KOPT-K1 (cell line): ENCODE data around the gene CDK5RAP3.
"Not testable (repeated sequence)": the region's sequence is repeated elsewhere in the genome, so short reads cannot be mapped to it uniquely, and the experiment has no call there.

ENCODE experiments used
- H3K27ac ChIP-seq: fragments of 200-600 bp; sonication (generic); 2 replicates; pipeline ENCODE4 v1.5.1; 2016; ENCODE audit warnings: antibody characterized with exemption, mild to moderate bottlenecking, low read depth, low read length; ENCODE audit not compliant: poor library complexity, severe bottlenecking
- H3K36me3 ChIP-seq: fragments of 200-600 bp; sonication (generic); 2 replicates; pipeline ENCODE4 v1.5.1; 2017; ENCODE audit warnings: antibody characterized with exemption, mild to moderate bottlenecking, low read length, moderate library complexity; ENCODE audit not compliant: insufficient read depth
- H3K9me3 ChIP-seq: fragments of 200-600 bp; sonication (generic); 2 replicates; pipeline ENCODE4 v1.5.1; 2017; ENCODE audit warnings: antibody characterized with exemption, low read length, mild to moderate bottlenecking; ENCODE audit not compliant: insufficient read depth, poor library complexity, severe bottlenecking

The CDK5RAP3 gene

GRCh38 chr17:47981462-47981861, 10.5 kb downstream of the CDK5RAP3 start:
- Histone ChIP-seq H3K9me3 (no peaks in the 10 kb centered on the region), H3K36me3 (peaks cover 98% of the 10 kb centered on the region), H3K27ac (peak overlapping the region; percentile 46)

GRCh38 chr17:47982091-47982617, 11.2 kb downstream of the CDK5RAP3 start:
- Histone ChIP-seq H3K36me3 (peaks cover 95% of the 10 kb centered on the region), H3K9me3 (no peaks in the 10 kb centered on the region), H3K27ac (peak overlapping the region; percentile 46)

GRCh38 chr17:47982645-47983390, 11.9 kb downstream of the CDK5RAP3 start:
- Histone ChIP-seq H3K36me3 (peaks cover 89% of the 10 kb centered on the region), H3K27ac (peak overlapping the region; percentile 5), H3K9me3 (no peaks in the 10 kb centered on the region)

GRCh38 chr17:47983492-47984223, 12.7 kb downstream of the CDK5RAP3 start:
- H3K9me3 ChIP-seq = no peaks in the 10 kb centered on the region
- peaks cover 80% of the 10 kb centered on the region for H3K36me3 ChIP-seq
- peak overlapping the region; percentile 5 for H3K27ac ChIP-seq

- Histone ChIP-seq H3K36me3 (peaks cover 52% of the 10 kb centered on the region), H3K9me3 (no peaks in the 10 kb centered on the region), H3K27ac (no peak overlapping the region)
These were observed 15.6 kb downstream of the CDK5RAP3 start for GRCh38 chr17:47986520-47986919.

GRCh38 chr17:47987240-47987835, 16.4 kb downstream of the CDK5RAP3 start:
- Histone ChIP-seq H3K36me3 (peaks cover 44% of the 10 kb centered on the region), H3K27ac (no peak overlapping the region), H3K9me3 (no peaks in the 10 kb centered on the region)

- H3K36me3 ChIP-seq = peaks cover 33% of the 10 kb centered on the region
- not testable (repeated sequence) for H3K9me3 ChIP-seq, H3K27ac ChIP-seq
These were observed 17.5 kb downstream of the CDK5RAP3 start for GRCh38 chr17:47988445-47988844.

- H3K36me3 ChIP-seq = peaks cover 25% of the 10 kb centered on the region
- H3K27ac ChIP-seq = no peak overlapping the region
- H3K9me3 ChIP-seq = no peaks in the 10 kb centered on the region
These were observed 18.2 kb downstream of the CDK5RAP3 start for GRCh38 chr17:47989159-47989558.

- Histone ChIP-seq H3K9me3 (no peaks in the 10 kb centered on the region), H3K27ac (no peak overlapping the region), H3K36me3 (peaks cover 20% of the 10 kb centered on the region)
These were observed 18.8 kb downstream of the CDK5RAP3 start for GRCh38 chr17:47989700-47990099.

- peak overlapping the region; percentile 36 for H3K27ac ChIP-seq
- H3K36me3 ChIP-seq = peaks cover 6% of the 10 kb centered on the region; the same call in 1 of the 2 replicates
- H3K9me3 ChIP-seq = no peaks in the 10 kb centered on the region
These were observed 20.2 kb downstream of the CDK5RAP3 start for GRCh38 chr17:47990962-47991731.

- no peaks in the 10 kb centered on the region for H3K9me3 ChIP-seq
These were observed 21.3 kb downstream of the CDK5RAP3 start for GRCh38 chr17:47992216-47992615.

GRCh38 chr17:47993031-47993564, 22.2 kb downstream of the CDK5RAP3 start:
- Histone ChIP-seq H3K27ac (no peak overlapping the region), H3K9me3 (no peaks in the 10 kb centered on the region), H3K36me3 (no peaks in the 10 kb centered on the region)

More at GRCh38 chr17:47992216-47992615, 21.3 kb downstream of the CDK5RAP3 start:
- no peak overlapping the region for H3K27ac ChIP-seq
- no peaks in the 10 kb centered on the region for H3K36me3 ChIP-seq

- H3K36me3 ChIP-seq = no peaks in the 10 kb centered on the region
- no peak overlapping the region for H3K27ac ChIP-seq
These were observed 23.1 kb downstream of the CDK5RAP3 start for GRCh38 chr17:47993964-47994363.

GRCh38 chr17:47994724-47995123, 23.8 kb downstream of the CDK5RAP3 start:
- H3K36me3 ChIP-seq = no peaks in the 10 kb centered on the region
- no peak overlapping the region for H3K27ac ChIP-seq

More at GRCh38 chr17:47993964-47994363, 23.1 kb downstream of the CDK5RAP3 start:
- no peaks in the 10 kb centered on the region for H3K9me3 ChIP-seq

More at GRCh38 chr17:47994724-47995123, 23.8 kb downstream of the CDK5RAP3 start:
- H3K9me3 ChIP-seq = no peaks in the 10 kb centered on the region
